ENCODE results near the gene CRYBB2.
"Not testable (repeated sequence)": the region's sequence is repeated elsewhere in the genome, so short reads cannot be mapped to it uniquely, and the experiment has no call there.

Gene CRYBB2

GRCh38 chr22:25219211-25219689 lies at the start of gene CRYBB2:
Gene CRYBB2, plus strand, starts transcription at chr22:25219639. Its CDS starts 1,791 bp downstream, at chr22:25221430.
- no peak for DNase-seq

- no peak for DNase-seq
Measured at GRCh38 chr22:25170426-25170980, 48.9 kb upstream of the CRYBB2 start.

- DNase-seq: peak; percentile 14
Measured at GRCh38 chr22:25172153-25172552, 47.3 kb upstream of the CRYBB2 start.

- DNase-seq: no peak
Measured at GRCh38 chr22:25174156-25174887, 45.1 kb upstream of the CRYBB2 start.

GRCh38 chr22:25174888-25175411 lies 44.5 kb upstream of the CRYBB2 start:
- no peak for DNase-seq

GRCh38 chr22:25176175-25176574 lies 43.3 kb upstream of the CRYBB2 start:
- no peak for DNase-seq

GRCh38 chr22:25176799-25177198 lies 42.6 kb upstream of the CRYBB2 start:
- DNase-seq: no peak

GRCh38 chr22:25177226-25177625 lies 42.2 kb upstream of the CRYBB2 start:
- no peak for DNase-seq

GRCh38 chr22:25177895-25178294 lies 41.5 kb upstream of the CRYBB2 start:
- DNase-seq: no peak

GRCh38 chr22:25178348-25178747 lies 41.1 kb upstream of the CRYBB2 start:
- DNase-seq: not testable (repeated sequence)

- DNase-seq: not testable (repeated sequence)
Measured at GRCh38 chr22:25178869-25179631, 40.4 kb upstream of the CRYBB2 start.

- DNase-seq: no peak
Measured at GRCh38 chr22:25182131-25183110, 37.0 kb upstream of the CRYBB2 start.

GRCh38 chr22:25183949-25184619 lies 35.4 kb upstream of the CRYBB2 start:
- no peak for DNase-seq

GRCh38 chr22:25186140-25186539 lies 33.3 kb upstream of the CRYBB2 start:
- DNase-seq: no peak

- no peak for DNase-seq
Measured at GRCh38 chr22:25187469-25187868, 32.0 kb upstream of the CRYBB2 start.

- no peak for DNase-seq
Measured at GRCh38 chr22:25192406-25192805, 27.0 kb upstream of the CRYBB2 start.

- no peak for DNase-seq
Measured at GRCh38 chr22:25193130-25193529, 26.3 kb upstream of the CRYBB2 start.

- no peak for DNase-seq
Measured at GRCh38 chr22:25193548-25193947, 25.9 kb upstream of the CRYBB2 start.

- DNase-seq: no peak
Measured at GRCh38 chr22:25196326-25196725, 23.1 kb upstream of the CRYBB2 start.

- DNase-seq: no peak
Measured at GRCh38 chr22:25197340-25197739, 22.1 kb upstream of the CRYBB2 start.

GRCh38 chr22:25199731-25200520 lies 19.5 kb upstream of the CRYBB2 start, which contains the start of gene CRYBB3:
Gene CRYBB3, plus strand, starts transcription at chr22:25199858. Its CDS starts 1,539 bp downstream, at chr22:25201397.
- DNase-seq: no peak

Data from CD4-positive, alpha-beta T cell treated with Interferon gamma for 1 hour (primary cell).